Gastrocnemius medialis (tissue), 4 donors: ENCODE results near the gene CDC25A.

Experiments
- CTCF ChIP-seq, 5 experiments: fragments of 450-650 bp in 3 of 5; fragments of 200-600 bp in 2 of 5; sonication (generic) in 2 of 5; IDR thresholded peaks in 4 of 5; conservative IDR thresholded peaks in 1 of 5; 1 replicate in 4 of 5; 2 replicates in 1 of 5; pipeline ENCODE4 v1.5.1; 2016 to 2019; ENCODE audit warnings: antibody characterized with exemption in 5 of 5, mild to moderate bottlenecking in 3 of 5, moderate library complexity in 3 of 5
- POLR2A ChIP-seq, 2 donors: fragments of 450-650 bp; IDR thresholded peaks; one replicate each; pipeline ENCODE4 v1.6.1; 2017; ENCODE audit warnings: antibody characterized with exemption in 2 of 2, mild to moderate bottlenecking in 2 of 2, moderate library complexity in 2 of 2

DNA sequence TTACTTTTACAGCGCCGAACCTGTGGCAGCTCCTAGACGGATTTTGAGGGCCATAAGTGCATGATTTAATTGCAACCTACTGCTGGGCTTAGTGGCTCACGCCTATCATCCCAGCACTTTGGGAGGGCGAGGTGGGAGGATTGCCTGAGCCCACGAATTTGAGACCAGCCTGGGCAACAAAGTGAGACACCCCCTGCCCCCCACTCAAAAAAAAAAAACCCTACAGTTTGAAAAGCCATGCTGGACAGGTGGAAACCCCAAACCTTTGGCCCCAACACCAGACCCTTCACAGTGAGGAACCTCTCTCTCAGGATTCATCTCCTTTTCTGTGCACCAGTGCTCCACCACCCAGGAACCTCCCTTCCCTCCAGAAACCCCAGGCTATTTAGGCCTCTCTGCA is 1.1 kb upstream of the CDC25A start:
- no peak for TF ChIP-seq POLR2A (IDR thresholded peaks at IDR 0.05)
- TF ChIP-seq CTCF (IDR thresholded peaks at IDR 0.05 in 4 of 5, conservative IDR thresholded peaks at IDR 0.05 in 1 of 5): no peak
